HG02571 (cell line): Measurements from ENCODE around the gene RTEL1.

ENCODE experiments used
- ATAC-seq: cut with Tn5 transposase; IDR thresholded peaks from one replicate; pipeline ENCODE4 v1.9.1; 2021; ENCODE audit warnings: mild to moderate bottlenecking, moderate library complexity; ENCODE audit not compliant: unreplicated experiment

Gene RTEL1

GRCh38 chr20:63737945-63738686, 80.0 kb downstream of the RTEL1 start:
- ATAC-seq = no peak

- no peak for ATAC-seq
Observed at GRCh38 chr20:63738687-63739129, 80.6 kb downstream of the RTEL1 start.

DNA sequence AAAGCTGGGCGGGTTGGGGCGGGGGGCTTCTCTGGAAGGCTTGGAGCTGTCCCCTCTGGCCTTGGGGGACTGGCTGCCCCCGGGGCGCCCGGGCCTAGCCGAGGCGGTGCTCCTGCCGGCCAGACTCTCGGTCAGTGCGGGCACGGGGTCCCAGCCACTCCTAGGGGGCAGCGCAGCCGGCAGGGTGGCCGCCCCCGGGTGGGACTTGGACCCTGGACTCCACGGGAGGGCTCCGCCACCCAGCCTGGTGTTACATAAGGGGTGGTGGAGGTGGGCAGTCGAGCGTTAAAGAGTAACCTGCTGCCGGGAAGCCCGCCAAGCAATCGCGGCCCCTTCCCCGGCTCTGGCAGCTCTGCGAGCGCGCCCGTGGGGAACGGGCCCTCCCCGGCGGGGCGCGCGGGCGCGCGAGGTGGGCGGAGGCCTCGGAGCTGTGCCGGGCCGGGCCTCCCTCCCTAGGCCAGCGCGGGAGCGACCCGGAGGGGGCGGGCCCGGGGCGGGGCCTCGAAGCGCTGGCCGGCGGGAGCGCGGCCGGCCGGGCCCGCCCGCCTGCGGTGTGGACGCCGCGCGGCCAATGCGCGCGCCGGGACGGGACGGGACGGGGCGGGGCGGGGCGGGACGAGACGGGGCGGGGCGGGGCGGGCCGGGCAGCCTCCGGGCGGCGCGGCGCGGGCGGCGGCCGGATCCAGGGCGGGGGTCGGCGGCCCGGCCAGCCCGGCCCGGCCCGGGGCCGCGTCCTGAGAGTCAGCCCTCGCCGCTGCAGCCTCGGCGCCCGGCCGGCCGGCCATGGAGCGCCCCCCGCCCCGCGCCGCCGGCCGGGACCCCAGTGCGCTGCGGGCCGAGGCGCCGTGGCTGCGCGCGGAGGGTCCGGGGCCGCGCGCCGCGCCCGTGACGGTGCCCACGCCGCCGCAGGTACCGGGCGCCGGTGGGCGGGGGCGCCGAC, 81.3 kb downstream of the RTEL1 start, which contains the start of gene SLC2A4RG:
TSS of gene SLC2A4RG (plus strand) at position 647 of the 940 bp plus-strand sequence. CDS start at position 784, 137 bp downstream.
- ATAC-seq = peak; percentile 53

GRCh38 chr20:63740070-63740626, 82.0 kb downstream of the RTEL1 start:
- ATAC-seq = no peak

GRCh38 chr20:63740627-63741353, 82.7 kb downstream of the RTEL1 start:
- no peak for ATAC-seq

DNA sequence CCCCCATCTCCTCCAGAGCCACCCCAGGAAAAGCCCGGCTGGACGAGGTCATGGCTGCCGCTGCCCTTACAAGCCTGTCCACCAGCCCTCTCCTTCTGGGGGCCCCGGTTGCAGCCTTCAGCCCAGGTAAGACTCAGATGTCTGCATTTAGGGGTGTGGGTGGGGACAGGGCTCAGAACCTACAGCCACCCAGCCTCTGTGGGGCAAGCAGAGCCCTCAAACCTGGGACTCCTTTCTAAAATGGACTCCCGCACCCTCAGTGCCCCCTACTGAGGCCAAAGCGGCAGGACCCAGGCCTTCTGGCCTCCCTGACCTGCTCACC, 83.2 kb downstream of the RTEL1 start:
- ATAC-seq = no peak

GRCh38 chr20:63741676-63742380, 83.7 kb downstream of the RTEL1 start:
- ATAC-seq = no peak

- no peak for ATAC-seq
Observed at GRCh38 chr20:63742381-63743024, 84.4 kb downstream of the RTEL1 start.

DNA sequence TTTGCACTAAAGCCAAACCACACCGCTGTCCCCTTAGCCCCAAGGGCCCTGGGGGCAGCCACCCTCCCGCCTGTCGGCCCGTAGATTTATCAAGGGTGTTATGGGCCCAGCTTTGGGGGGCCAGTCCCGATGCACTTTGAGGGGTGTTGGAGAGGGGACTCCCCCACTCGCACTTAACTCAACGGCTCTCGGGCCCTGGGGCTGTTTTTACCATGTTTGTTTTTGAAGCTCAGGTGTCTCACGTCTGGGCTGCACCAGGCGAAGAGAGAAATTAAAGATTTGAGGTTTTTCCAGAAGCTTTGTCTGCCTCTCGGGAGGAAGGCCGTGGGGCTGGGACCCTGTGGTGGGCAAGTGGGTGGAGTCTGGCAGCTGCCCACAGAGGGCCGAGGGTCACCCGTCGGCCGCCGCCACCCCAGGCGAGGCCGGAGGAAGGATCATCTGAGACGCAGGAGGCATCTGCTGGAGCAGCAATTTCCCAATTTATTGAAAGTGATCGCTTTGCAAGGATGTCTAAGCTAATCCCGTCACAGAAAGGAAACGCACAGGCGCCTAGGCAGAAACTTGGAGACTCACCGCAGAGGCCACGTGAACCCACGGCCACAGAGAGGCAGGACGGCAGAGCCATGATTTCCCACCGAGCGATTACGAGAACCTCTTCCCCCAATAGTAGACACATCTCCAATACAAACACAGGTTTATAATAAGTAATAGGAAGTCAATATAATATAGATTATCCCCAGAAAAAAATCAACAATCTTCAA, 85.3 kb downstream of the RTEL1 start:
- no peak for ATAC-seq

DNA sequence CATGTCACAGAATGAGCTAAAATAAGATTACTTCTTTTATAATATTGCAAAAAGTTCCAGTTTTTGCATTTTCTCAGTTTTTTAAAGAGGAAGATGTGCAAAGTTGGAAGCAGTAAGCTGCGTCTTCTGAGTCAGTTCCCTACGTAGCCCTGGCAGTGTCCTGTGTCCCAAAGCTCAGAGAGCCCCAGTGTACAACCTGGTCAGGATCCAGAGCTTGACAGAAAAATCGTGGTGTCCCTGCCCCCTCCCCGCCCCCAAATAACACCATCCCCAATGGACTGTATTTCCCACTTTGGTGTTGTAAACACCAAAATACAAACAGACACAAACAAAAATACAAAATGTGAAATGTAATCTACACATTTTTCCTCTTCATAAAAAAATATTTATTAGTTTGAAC, 86.0 kb downstream of the RTEL1 start:
- ATAC-seq = no peak

DNA sequence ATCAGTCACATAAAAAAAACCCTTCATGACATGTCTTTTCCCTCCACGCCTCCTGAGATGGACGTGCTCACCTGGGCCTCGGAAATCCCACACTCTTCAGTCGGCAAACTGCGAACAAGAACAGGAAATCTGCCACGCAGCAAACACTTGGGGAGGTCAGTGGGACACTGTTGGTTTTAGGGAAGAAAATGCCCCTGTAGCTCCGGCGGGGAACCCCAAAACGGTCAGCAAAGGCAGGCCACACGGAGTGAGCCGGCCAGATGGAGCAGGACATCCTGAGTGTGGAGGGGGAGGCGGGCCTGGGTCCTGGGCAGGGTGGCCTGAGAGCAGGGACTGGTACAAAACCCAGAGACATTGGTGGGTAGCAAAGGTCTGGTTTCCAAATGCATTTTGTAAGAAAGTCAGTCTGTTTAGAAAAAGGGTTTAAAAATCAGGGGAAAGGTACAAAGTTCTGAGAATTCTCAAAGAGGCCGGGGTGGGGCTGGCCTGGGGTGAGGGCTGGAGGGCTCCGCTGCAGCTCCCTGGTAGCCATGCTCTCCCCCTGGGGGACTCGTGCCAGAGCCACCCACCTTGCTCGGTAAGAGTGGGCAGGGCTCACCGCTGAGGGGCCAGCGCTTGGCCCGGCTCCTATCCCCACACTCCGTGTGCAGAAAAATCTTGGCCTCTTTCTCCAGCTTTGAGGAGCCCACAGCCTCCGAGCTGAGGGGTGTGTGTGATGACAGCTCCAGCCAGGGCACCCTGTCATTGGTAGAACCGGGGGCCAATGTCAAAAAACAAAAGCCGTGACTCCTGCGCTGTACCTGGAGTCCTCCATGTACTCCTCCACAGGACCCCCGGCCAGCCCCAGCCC, 86.7 kb downstream of the RTEL1 start:
- ATAC-seq = no peak

GRCh38 chr20:63745424-63745805, 87.3 kb downstream of the RTEL1 start:
- ATAC-seq = no peak
